ENCODE data around the gene FAM234A.
"Not testable (repeated sequence)": the region's sequence is repeated elsewhere in the genome, so short reads cannot be mapped to it uniquely, and the experiment has no call there.

FAM234A gene

GRCh38 chr16:249431-249830 is 14.8 kb downstream of the FAM234A start:
- H3K4me1 Mint-ChIP-seq: peaks cover 6 to 34% of the 10 kb centered on the region in 2 donors
- H3K9me3 Mint-ChIP-seq: no peaks in the 10 kb centered on the region
- ATAC-seq (replicated peaks) (no peak), DNase-seq (no peak)
- peaks cover 30 to 39% of the 10 kb centered on the region in 2 donors for H3K36me3 Mint-ChIP-seq
- H3K27me3 Mint-ChIP-seq: no peaks in the 10 kb centered on the region
- no peak overlapping the region for H3K4me3 Mint-ChIP-seq
- H3K27ac Mint-ChIP-seq: no peak overlapping the region

GRCh38 chr16:252366-253337 is 18.0 kb downstream of the FAM234A start:
- Mint-ChIP-seq H3K9me3 (no peaks in the 10 kb centered on the region), H3K36me3 (peaks cover 43 to 44% of the 10 kb centered on the region in 2 donors), H3K27me3 (no peaks in the 10 kb centered on the region), H3K27ac (peak overlapping the region; percentile 97), H3K4me1 (peaks cover 8 to 25% of the 10 kb centered on the region in 2 donors), H3K4me3 (peak overlapping the region; percentile 79 to 89)
- DNase-seq (peak; percentile 29), ATAC-seq (replicated peaks) (peak; percentile 94 to 96)

DNA sequence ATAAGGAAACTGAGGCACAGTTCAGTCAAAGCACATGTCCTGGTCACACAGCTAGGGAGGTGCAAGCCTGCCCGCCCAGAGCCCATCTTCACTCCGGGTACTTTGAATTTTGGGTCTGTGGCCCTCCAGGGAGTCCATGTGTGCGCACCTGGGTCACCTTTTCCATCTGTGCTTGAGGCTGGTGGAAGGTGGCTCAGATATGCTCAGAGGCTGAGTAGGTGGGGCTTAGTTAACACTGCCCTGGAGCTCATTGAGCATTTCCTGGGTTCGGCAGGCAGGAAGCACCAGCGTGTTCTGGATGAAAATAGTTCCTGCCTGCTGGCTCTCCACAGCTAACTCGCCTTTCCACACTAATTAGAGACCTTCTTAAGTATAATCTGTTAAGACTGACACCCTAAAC is 19.2 kb downstream of the FAM234A start:
- no peak for DNase-seq
- no peaks in the 10 kb centered on the region for H3K27me3 Mint-ChIP-seq
- peak overlapping the region in 1 of 2 donors; percentile 30 for H3K4me3 Mint-ChIP-seq
- peaks cover 41 to 44% of the 10 kb centered on the region in 2 donors for H3K36me3 Mint-ChIP-seq
- peaks cover 8 to 25% of the 10 kb centered on the region in 2 donors for H3K4me1 Mint-ChIP-seq
- H3K27ac Mint-ChIP-seq: no peak overlapping the region
- H3K9me3 Mint-ChIP-seq: no peaks in the 10 kb centered on the region
- ATAC-seq (replicated peaks): no peak

DNA sequence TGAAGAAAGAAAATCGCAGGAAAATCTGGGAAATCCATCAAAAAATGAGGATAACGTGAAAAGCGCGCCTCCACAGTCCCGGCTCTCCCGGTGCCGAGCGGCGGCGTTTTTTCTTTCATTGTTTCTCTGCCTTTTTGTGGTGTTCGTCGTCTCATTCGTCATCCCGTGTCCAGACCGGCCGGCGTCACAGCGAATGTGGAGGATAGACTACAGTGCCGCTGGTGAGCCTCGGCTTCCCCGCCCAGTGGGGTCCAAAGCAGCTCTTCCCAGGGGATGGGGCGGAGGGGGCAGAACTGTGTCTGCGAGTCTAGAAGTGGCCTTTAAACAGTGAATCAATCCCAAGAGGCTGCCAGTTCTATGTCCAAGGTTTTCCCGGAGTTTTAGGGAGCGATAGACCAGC is 19.8 kb downstream of the FAM234A start:
- peaks cover 41 to 47% of the 10 kb centered on the region in 2 donors for H3K36me3 Mint-ChIP-seq
- H3K27ac Mint-ChIP-seq: no peak overlapping the region
- H3K4me1 Mint-ChIP-seq: peaks cover 8 to 25% of the 10 kb centered on the region in 2 donors
- no peak overlapping the region for H3K4me3 Mint-ChIP-seq
- ATAC-seq (replicated peaks) (no peak), DNase-seq (no peak)
- H3K27me3 Mint-ChIP-seq: no peaks in the 10 kb centered on the region
- no peaks in the 10 kb centered on the region for H3K9me3 Mint-ChIP-seq

GRCh38 chr16:255183-255582 is 20.6 kb downstream of the FAM234A start:
- no peaks in the 10 kb centered on the region for H3K27me3 Mint-ChIP-seq
- DNase-seq: no peak
- no peaks in the 10 kb centered on the region for H3K9me3 Mint-ChIP-seq
- peaks cover 8 to 25% of the 10 kb centered on the region in 2 donors for H3K4me1 Mint-ChIP-seq
- H3K27ac Mint-ChIP-seq: no peak overlapping the region
- no peak overlapping the region for H3K4me3 Mint-ChIP-seq
- H3K36me3 Mint-ChIP-seq: peaks cover 40 to 48% of the 10 kb centered on the region in 2 donors
- no peak for ATAC-seq (replicated peaks)

GRCh38 chr16:258091-258490 is 23.5 kb downstream of the FAM234A start:
- H3K36me3 Mint-ChIP-seq: peaks cover 48 to 56% of the 10 kb centered on the region in 2 donors
- not testable (repeated sequence) for H3K9me3 Mint-ChIP-seq; H3K4me3 Mint-ChIP-seq; H3K4me1 Mint-ChIP-seq; H3K27me3 Mint-ChIP-seq; DNase-seq; H3K27ac Mint-ChIP-seq; ATAC-seq (replicated peaks)

DNA sequence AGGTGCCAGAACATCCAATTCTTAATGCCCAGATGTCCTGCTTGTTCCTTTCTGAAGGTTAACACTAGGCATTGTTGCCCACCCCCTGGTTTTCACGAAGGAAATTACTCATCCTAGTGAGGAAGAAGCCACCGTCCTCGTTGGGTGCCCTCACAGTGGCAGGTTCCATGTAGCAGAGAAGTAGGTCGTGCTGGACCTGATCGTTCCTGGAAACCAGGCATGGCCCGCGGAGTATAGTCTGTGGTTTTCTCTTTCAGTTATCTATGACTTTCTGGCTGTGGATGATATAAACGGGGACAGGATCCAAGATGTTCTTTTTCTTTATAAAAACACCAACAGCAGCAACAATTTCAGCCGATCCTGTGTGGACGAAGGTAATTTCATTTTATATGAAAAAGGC is 24.6 kb downstream of the FAM234A start:
- DNase-seq: no peak
- H3K27me3 Mint-ChIP-seq: no peaks in the 10 kb centered on the region
- no peaks in the 10 kb centered on the region for H3K9me3 Mint-ChIP-seq
- ATAC-seq (replicated peaks): no peak
- H3K4me1 Mint-ChIP-seq: peaks cover under 1 to 2% of the 10 kb centered on the region in 2 donors
- H3K27ac Mint-ChIP-seq: no peak overlapping the region
- no peak overlapping the region for H3K4me3 Mint-ChIP-seq
- peaks cover 56 to 59% of the 10 kb centered on the region in 2 donors for H3K36me3 Mint-ChIP-seq

GRCh38 chr16:259814-260253 is 25.2 kb downstream of the FAM234A start:
- Mint-ChIP-seq H3K4me3 (no peak overlapping the region), H3K27me3 (no peaks in the 10 kb centered on the region), H3K9me3 (no peaks in the 10 kb centered on the region), H3K27ac (no peak overlapping the region), H3K4me1 (peaks cover 0 to 2% of the 10 kb centered on the region in 2 donors), H3K36me3 (peaks cover 52 to 59% of the 10 kb centered on the region in 2 donors)
- no peak for ATAC-seq (replicated peaks)
- no peak for DNase-seq

DNA sequence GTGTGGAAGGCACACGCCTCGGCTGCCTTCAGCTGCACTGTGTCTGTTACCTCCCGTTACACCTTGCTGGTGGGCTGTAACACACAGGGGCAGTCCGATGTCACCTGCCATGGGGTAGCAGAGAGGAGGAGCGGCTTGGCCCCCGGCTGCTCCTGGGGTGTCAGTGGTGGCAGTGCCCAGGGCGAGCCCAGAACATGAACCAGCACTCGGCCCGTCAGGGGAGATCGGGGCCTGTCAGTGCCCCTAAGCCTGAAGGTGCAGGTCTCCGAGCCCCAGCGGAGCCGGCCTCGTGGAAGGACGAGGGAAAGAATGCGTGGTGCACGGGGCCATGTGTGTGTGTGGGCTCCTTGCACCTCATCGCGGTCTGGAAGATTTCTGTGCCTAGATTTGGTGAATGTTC is 25.7 kb downstream of the FAM234A start:
- Mint-ChIP-seq H3K4me3 (no peak overlapping the region), H3K36me3 (peaks cover 51 to 61% of the 10 kb centered on the region in 2 donors), H3K27me3 (no peaks in the 10 kb centered on the region), H3K9me3 (no peaks in the 10 kb centered on the region), H3K4me1 (peaks cover 0 to 2% of the 10 kb centered on the region in 2 donors), H3K27ac (no peak overlapping the region)
- no peak for DNase-seq
- ATAC-seq (replicated peaks): no peak

DNA sequence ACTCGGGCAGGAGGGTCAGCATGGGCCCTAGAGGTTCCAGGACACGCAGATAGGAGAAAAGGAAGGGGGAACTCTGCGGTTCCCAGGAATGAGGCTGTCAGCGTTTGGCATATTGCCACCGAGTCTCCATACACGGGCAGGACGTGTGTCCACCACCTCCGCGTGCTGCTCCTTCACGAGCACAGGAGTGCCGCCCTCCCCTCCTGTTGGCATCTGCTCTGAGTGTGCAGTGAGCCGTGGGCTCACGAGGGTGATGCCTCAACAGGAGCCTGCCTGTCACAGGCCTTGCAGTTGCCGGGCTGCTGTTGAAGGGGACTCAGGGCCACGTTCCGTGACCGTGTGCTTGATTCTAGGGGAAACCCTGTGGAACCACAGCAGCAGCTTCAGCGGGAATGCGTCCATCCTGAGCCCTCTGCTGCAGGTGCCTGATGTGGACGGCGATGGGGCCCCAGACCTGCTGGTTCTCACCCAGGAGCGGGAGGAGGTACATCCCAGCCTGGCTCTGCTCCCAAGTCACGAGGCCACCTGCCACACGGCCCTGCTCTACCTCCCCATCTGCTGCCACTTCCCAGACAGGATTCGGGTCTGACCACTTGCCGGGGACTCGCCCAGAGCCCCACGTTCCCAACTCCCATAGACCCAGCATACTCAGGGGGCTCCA is 26.5 kb downstream of the FAM234A start:
- Mint-ChIP-seq H3K4me3 (no peak overlapping the region), H3K9me3 (no peaks in the 10 kb centered on the region), H3K27me3 (no peaks in the 10 kb centered on the region), H3K27ac (no peak overlapping the region), H3K36me3 (peaks cover 52 to 56% of the 10 kb centered on the region in 2 donors), H3K4me1 (no peaks in the 10 kb centered on the region)
- no peak for ATAC-seq (replicated peaks)
- DNase-seq: no peak

DNA sequence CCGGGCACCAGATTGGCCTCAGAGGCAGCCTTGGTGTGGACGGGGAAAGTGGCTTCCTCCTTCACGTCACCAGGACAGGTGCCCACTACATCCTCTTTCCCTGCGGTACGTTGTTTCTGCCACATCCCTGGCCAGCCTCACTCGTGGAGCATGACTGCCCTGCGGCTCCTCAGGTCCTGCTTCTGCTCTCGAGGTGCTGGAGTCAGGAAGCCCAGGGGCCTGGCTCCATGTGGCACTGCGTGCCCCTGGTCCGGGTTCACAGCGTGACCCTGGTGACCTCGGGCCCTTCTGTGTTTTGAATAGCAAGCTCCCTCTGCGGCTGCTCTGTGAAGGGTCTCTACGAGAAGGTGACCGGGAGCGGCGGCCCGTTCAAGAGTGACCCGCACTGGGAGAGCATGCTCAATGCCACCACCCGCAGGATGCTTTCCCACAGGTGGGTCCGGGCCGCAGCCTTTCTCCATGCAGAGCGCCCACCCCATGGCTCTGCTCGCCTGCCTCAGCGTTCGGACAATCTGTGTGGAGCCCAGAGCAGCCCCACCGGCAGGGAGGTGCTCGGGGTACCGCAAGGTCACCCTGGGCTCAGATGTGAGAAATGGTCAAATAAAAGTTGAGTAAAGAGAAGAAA is 27.6 kb downstream of the FAM234A start:
- no peak overlapping the region for H3K4me3 Mint-ChIP-seq
- H3K4me1 Mint-ChIP-seq: peaks cover 0 to under 1% of the 10 kb centered on the region in 2 donors
- ATAC-seq (replicated peaks) (no peak), DNase-seq (no peak)
- H3K27ac Mint-ChIP-seq: peak overlapping the region; percentile 69
- H3K27me3 Mint-ChIP-seq: no peaks in the 10 kb centered on the region
- H3K9me3 Mint-ChIP-seq: no peaks in the 10 kb centered on the region
- peaks cover 52 to 54% of the 10 kb centered on the region in 2 donors for H3K36me3 Mint-ChIP-seq

DNA sequence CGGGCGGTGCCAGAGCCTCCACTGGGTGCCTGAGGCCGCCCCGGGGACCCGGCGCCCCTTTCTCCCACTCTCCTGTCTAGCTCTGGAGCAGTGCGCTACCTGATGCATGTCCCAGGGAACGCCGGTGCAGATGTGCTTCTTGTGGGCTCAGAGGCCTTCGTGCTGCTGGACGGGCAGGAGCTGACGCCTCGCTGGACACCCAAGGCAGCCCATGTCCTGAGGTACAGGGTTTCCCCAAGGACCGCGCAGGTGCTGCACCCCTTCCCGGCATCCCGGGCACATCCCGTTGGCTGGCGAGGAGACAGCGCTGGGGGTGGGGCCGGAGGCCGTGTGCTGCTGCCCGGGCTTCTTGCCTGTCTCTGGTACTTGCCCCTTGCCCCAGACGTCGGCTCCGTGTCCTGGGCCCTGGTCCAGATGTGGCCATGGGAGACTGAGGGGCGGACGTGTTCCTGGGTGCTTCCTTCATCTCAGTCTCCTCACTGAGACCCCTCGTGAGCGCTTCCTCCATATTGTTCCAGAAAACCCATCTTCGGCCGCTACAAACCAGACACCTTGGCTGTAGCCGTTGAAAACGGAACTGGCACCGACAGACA is 28.7 kb downstream of the FAM234A start:
- Mint-ChIP-seq H3K4me1 (peaks cover 0 to 2% of the 10 kb centered on the region in 2 donors), H3K27me3 (no peaks in the 10 kb centered on the region), H3K9me3 (no peaks in the 10 kb centered on the region), H3K27ac (peak overlapping the region; percentile 42), H3K36me3 (peaks cover 47 to 51% of the 10 kb centered on the region in 2 donors), H3K4me3 (no peak overlapping the region)
- ATAC-seq (replicated peaks) (no peak), DNase-seq (no peak)

GRCh38 chr16:263944-264343 is 29.3 kb downstream of the FAM234A start:
- no peak overlapping the region for H3K4me3 Mint-ChIP-seq
- peaks cover 47 to 51% of the 10 kb centered on the region in 2 donors for H3K36me3 Mint-ChIP-seq
- DNase-seq (no peak), ATAC-seq (replicated peaks) (no peak)
- H3K27me3 Mint-ChIP-seq: no peaks in the 10 kb centered on the region
- no peaks in the 10 kb centered on the region for H3K9me3 Mint-ChIP-seq
- peaks cover 0 to 2% of the 10 kb centered on the region in 2 donors for H3K4me1 Mint-ChIP-seq
- H3K27ac Mint-ChIP-seq: no peak overlapping the region

- Mint-ChIP-seq H3K9me3 (no peaks in the 10 kb centered on the region), H3K4me3 (no peak overlapping the region)
Measured at GRCh38 chr16:264440-264951, 29.9 kb downstream of the FAM234A start.

More at GRCh38 chr16:264440-264951, 29.9 kb downstream of the FAM234A start:
- ATAC-seq (replicated peaks) (no peak), DNase-seq (no peak)
- H3K36me3 Mint-ChIP-seq: peaks cover 44 to 51% of the 10 kb centered on the region in 2 donors
- no peak overlapping the region for H3K27ac Mint-ChIP-seq
- no peaks in the 10 kb centered on the region for H3K27me3 Mint-ChIP-seq
- peaks cover 0 to 2% of the 10 kb centered on the region in 2 donors for H3K4me1 Mint-ChIP-seq
